PC-9 (cell line): ENCODE measurements around the gene POU5F1.

Experiments
- EZH2 ChIP-seq: fragments of 200-600 bp; sonication (generic); IDR thresholded peaks from 2 replicates; pipeline ENCODE4 v1.8.0; 2017; ENCODE audit warnings: antibody characterized with exemption, low read depth
- TF ChIP-seq, protein P1 (sequence below): fragments of 200-600 bp; sonication (generic); conservative IDR thresholded peaks from 2 replicates; pipeline ENCODE4 v1.6.1; 2017; ENCODE audit warnings: mixed run types, antibody characterized with exemption, mild to moderate bottlenecking, moderate library complexity

DNA sequence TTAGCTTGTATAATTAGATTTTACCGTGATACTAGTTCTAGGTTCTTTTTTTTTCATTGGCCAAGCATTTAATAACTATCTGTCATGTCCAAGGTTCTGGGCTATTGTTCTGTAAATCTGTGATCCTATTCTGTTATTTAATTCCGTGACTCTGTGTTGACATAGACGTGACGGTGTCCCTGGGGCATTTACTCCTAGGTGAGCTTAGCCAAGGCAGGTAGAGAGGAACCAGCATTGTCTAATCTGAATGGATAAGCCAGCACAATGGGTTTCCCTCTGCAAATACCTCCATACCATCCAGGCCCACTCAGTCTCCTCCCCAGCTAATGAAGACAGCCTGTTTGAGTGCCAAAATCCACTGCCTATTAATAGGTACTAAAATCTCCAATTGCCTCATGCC, 41.4 kb downstream of the POU5F1 start:
- TF ChIP-seq EZH2: no peak
- TF ChIP-seq, protein P1, sequence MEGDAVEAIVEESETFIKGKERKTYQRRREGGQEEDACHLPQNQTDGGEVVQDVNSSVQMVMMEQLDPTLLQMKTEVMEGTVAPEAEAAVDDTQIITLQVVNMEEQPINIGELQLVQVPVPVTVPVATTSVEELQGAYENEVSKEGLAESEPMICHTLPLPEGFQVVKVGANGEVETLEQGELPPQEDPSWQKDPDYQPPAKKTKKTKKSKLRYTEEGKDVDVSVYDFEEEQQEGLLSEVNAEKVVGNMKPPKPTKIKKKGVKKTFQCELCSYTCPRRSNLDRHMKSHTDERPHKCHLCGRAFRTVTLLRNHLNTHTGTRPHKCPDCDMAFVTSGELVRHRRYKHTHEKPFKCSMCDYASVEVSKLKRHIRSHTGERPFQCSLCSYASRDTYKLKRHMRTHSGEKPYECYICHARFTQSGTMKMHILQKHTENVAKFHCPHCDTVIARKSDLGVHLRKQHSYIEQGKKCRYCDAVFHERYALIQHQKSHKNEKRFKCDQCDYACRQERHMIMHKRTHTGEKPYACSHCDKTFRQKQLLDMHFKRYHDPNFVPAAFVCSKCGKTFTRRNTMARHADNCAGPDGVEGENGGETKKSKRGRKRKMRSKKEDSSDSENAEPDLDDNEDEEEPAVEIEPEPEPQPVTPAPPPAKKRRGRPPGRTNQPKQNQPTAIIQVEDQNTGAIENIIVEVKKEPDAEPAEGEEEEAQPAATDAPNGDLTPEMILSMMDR: no peak
